Measurements from ENCODE around the gene FOXP4. TPM values are rescaled to one million over a fixed set of nuclear protein-coding genes. Genes with fewer than 3 reads are reported as not detected.

Gene FOXP4
- polyA plus RNA-seq, 2 of the 4 experiments (the other 2 are of a cell fraction) = 2.6 to 14.2 TPM

- Histone ChIP-seq H3K4me1 (peaks cover 23% of the 10 kb centered on the region), H3K4me2 (peak overlapping the region; percentile 85), H3K4me3 (peak overlapping the region; percentile 95), H3K27ac (peak overlapping the region in 1 of 2 experiments; percentile 100; a peak in 2 of 6 replicates), H3K9me3 (no peaks in the 10 kb centered on the region)
- no peak for TF ChIP-seq BHLHE40 (IDR thresholded peaks at IDR 0.05; ENCODE audit: low read depth, low read length)
- TF ChIP-seq CHD4 (IDR thresholded peaks at IDR 0.05; ENCODE audit: borderline replicate concordance) = no peak
- no peak for TF ChIP-seq USF2 (IDR thresholded peaks at IDR 0.05)
- TF ChIP-seq ELK1 (IDR thresholded peaks at IDR 0.05; ENCODE audit: low read depth, low read length) = no peak
- ChIA-PET CTCF (interaction anchor here (0.7 kb wide), 1 partner anchor 134 kb away, joined by 3 read pairs; no protein-coding TSS in a partner anchor), POLR2A (no interaction called here)
- ATAC-seq (no peak), FAIRE-seq (no peak), DNase-seq (ENCODE audit: low read depth in 1 of 2, low spot score in 1 of 2) (no peak)
- 94% methylated on average over 42 of the region's 50 CpGs for WGBS (ENCODE audit: missing lambda C conversion rate)
These were observed 2.1 kb downstream of the FOXP4 start for GRCh38 chr6:41548098-41548840.

GRCh38 chr6:41548841-41549642 is 2.9 kb downstream of the FOXP4 start:
- ATAC-seq (no peak), DNase-seq (ENCODE audit: low read depth in 1 of 2, low spot score in 1 of 2) (no peak), FAIRE-seq (no peak)
- Histone ChIP-seq H3K4me2 (peak overlapping the region; percentile 85; the same call in 1 of the 3 replicates), H3K4me1 (peaks cover 31% of the 10 kb centered on the region), H3K4me3 (no peak overlapping the region), H3K9me3 (no peaks in the 10 kb centered on the region), H3K27ac (no peak overlapping the region)
- TF ChIP-seq TFCP2L1 (CRISPR knock-in tag; IDR thresholded peaks at IDR 0.05) (no peak), GATA3 (IDR thresholded peaks at IDR 0.05; ENCODE audit: borderline replicate concordance) (no peak), REST (IDR thresholded peaks at IDR 0.05) (no peak), RCOR1 (IDR thresholded peaks at IDR 0.05; ENCODE audit: low read depth, low read length) (no peak), HOXB13 (CRISPR knock-in tag; IDR thresholded peaks at IDR 0.05; ENCODE audit: low read depth) (no peak), ELK1 (IDR thresholded peaks at IDR 0.05; ENCODE audit: low read depth, low read length) (no peak), RNF2 (IDR thresholded peaks at IDR 0.05; ENCODE audit: borderline replicate concordance, low read depth) (no peak), FOSL2 (IDR thresholded peaks at IDR 0.05) (no peak), FOSL2 (CRISPR knock-in tag; IDR thresholded peaks at IDR 0.05) (no peak), BCL3 (IDR thresholded peaks at IDR 0.05) (no peak), USF2 (IDR thresholded peaks at IDR 0.05) (no peak), HOXB5 (CRISPR knock-in tag; IDR thresholded peaks at IDR 0.05) (no peak), EHMT2 (IDR thresholded peaks at IDR 0.05; ENCODE audit: low read depth) (no peak), ZSCAN20 (CRISPR knock-in tag; IDR thresholded peaks at IDR 0.05) (no peak)
- ChIA-PET POLR2A (no interaction called here), CTCF (interaction anchor here (0.7 kb wide), 1 partner anchor 133 kb away, joined by 3 read pairs; no protein-coding TSS in a partner anchor)
- WGBS (ENCODE audit: missing lambda C conversion rate) = 93% methylated on average over 10 of the region's 11 CpGs

Measured in A549 (cell line).